HCT116 (cell line): Measurements from ENCODE around the gene CCDC28B. TPM values are rescaled to one million over a fixed set of nuclear protein-coding genes. Genes with fewer than 3 reads are reported as not detected.

Experiments used
- ATAC-seq: fragments of 200-7000 bp; cut with Tn5 transposase; 2 replicates; pipeline ENCODE4 v1.9.1; 2020; ENCODE audit warnings: mild to moderate bottlenecking, moderate library complexity
- BruUV-seq: library from RNA; stranded (reverse); fragments of 400-500 nt; replicated peaks from 2 replicates; lab custom pipeline; 2021; lab: Mats Ljungman, UMichigan
- CTCF ChIA-PET: fragments of 300-600 bp; sonication (Branson Sonifier 250); formaldehyde crosslinking; loops from one replicate; lab custom pipeline; 2021; ENCODE audit warnings: antibody characterized with exemption; lab: Charles Lee
- POLR2A ChIA-PET: fragments of 300-600, 350-600 bp; sonication (Branson Sonifier 250); formaldehyde crosslinking; loops from one replicate; lab custom pipeline; 2021; ENCODE audit warnings: antibody characterized with exemption; lab: Charles Lee
- RAD21 ChIA-PET, 2 experiments: fragments of 300-600 bp; sonication (Branson Sonifier 250); formaldehyde crosslinking; loops; one replicate each; lab custom pipeline; 2023; ENCODE audit warnings: low total read pairs in 2 of 2; ENCODE audit not compliant: uncharacterized antibody in 2 of 2, unreplicated experiment in 2 of 2, low non-redundant PET in 1 of 2; lab: Charles Lee
- DNase-seq: peaks from one replicate; pipeline ENCODE4 v3.0.0-alpha.2; 2010; ENCODE audit warnings: low read depth, low spot score
- H2AFZ ChIP-seq: fragments of 200-600 bp; shearing (Covaris generic), sonication (generic); 2 replicates; pipeline ENCODE4 v1.6.1; 2017; ENCODE audit warnings: low read depth, mixed run types, mixed read lengths, antibody characterized with exemption, low read length; ENCODE audit not compliant: poor library complexity, severe bottlenecking
- H3K27ac ChIP-seq: 2 replicates; pipeline ENCODE4 v1.5.1; 2012; ENCODE audit warnings: low read depth, low read length
- H3K27me3 ChIP-seq: fragments of 200-600 bp; sonication (generic); 2 replicates; pipeline ENCODE4 v1.6.1; 2016; ENCODE audit warnings: mixed run types, low read length, mixed read lengths; ENCODE audit not compliant: insufficient read depth
- H3K36me3 ChIP-seq, 2 experiments: fragments of 200-500 bp in 1 of 2; fragments of 200-600 bp in 1 of 2; sonication (Bioruptor generic) in 1 of 2; sonication (generic) in 1 of 2; 2 replicates each; pipeline versions ENCODE4 v1.5.1 to v1.6.1; 2014 to 2016; ENCODE audit warnings: low read length in 2 of 2, inconsistent platforms in 1 of 2, mixed read lengths in 1 of 2, mixed run types in 1 of 2; ENCODE audit not compliant: insufficient read depth in 2 of 2, control insufficient read depth in 1 of 2
- H3K4me1 ChIP-seq, 2 experiments: fragments of 200-600 bp in 1 of 2; sonication (generic) in 1 of 2; 2 replicates each; pipeline versions ENCODE4 v1.5.1 to v1.6.1; 2012 to 2017; ENCODE audit warnings: low read length in 2 of 2, inconsistent platforms in 1 of 2, mild to moderate bottlenecking in 1 of 2, mixed read lengths in 1 of 2, mixed run types in 1 of 2, moderate library complexity in 1 of 2; ENCODE audit not compliant: insufficient read depth in 2 of 2, control insufficient read depth in 1 of 2
- H3K4me2 ChIP-seq: fragments of 200-600 bp; sonication (generic); 2 replicates; pipeline ENCODE4 v1.6.1; 2017; ENCODE audit warnings: mixed run types, low read length, mixed read lengths
- H3K4me3 ChIP-seq, 2 experiments: fragments of 200-600 bp in 1 of 2; sonication (generic) in 1 of 2; replicated peaks in 1 of 2; 2 replicates each; pipeline ENCODE4 v1.5.1; 2011 to 2016; ENCODE audit warnings: low read length in 2 of 2, control low read depth in 1 of 2, low read depth in 1 of 2, mild to moderate bottlenecking in 1 of 2, mixed read lengths in 1 of 2, mixed run types in 1 of 2
- H3K79me2 ChIP-seq: fragments of 200-600 bp; sonication (generic); 2 replicates; pipeline ENCODE4 v1.6.1; 2017; ENCODE audit warnings: mild to moderate bottlenecking, mixed run types, low read length, moderate library complexity, mixed read lengths; ENCODE audit not compliant: insufficient read depth
- H3K9ac ChIP-seq: fragments of 200-600 bp; sonication (generic); 2 replicates; pipeline ENCODE4 v1.6.1; 2016; ENCODE audit warnings: low read length, mixed read lengths
- H3K9me2 ChIP-seq: fragments of 200-600 bp; sonication (generic), shearing (Covaris generic); 2 replicates; pipeline ENCODE4 v1.6.1; 2017; ENCODE audit warnings: mixed run types, mild to moderate bottlenecking, moderate library complexity; ENCODE audit not compliant: insufficient read depth
- H3K9me3 ChIP-seq, 2 experiments: fragments of 200-500 bp in 1 of 2; fragments of 200-600 bp in 1 of 2; sonication (Bioruptor generic) in 1 of 2; sonication (generic) in 1 of 2; 2 replicates each; pipeline ENCODE4 v1.6.1; 2014 to 2017; ENCODE audit warnings: low read length in 2 of 2, mixed read lengths in 2 of 2, inconsistent platforms in 1 of 2, low read depth in 1 of 2, mild to moderate bottlenecking in 1 of 2, mixed run types in 1 of 2, moderate library complexity in 1 of 2; ENCODE audit not compliant: control insufficient read depth in 1 of 2, insufficient read depth in 1 of 2
- H4K20me1 ChIP-seq: fragments of 200-600 bp; sonication (generic), shearing (Covaris generic); 2 replicates; pipeline ENCODE4 v1.6.1; 2017; ENCODE audit warnings: mixed run types, mild to moderate bottlenecking, moderate library complexity; ENCODE audit not compliant: insufficient read depth
- CTCF ChIP-seq, 3 experiments: fragments of 200-600 bp in 1 of 3; sonication (generic) in 1 of 3; IDR thresholded peaks in 2 of 3; conservative IDR thresholded peaks in 1 of 3; 2 replicates each; pipeline ENCODE4 v1.5.1; 2012 to 2017; ENCODE audit warnings: low read depth in 2 of 3, low read length in 2 of 3, antibody characterized with exemption in 1 of 3, borderline replicate concordance in 1 of 3, control low read depth in 1 of 3, mild to moderate bottlenecking in 1 of 3, mixed read lengths in 1 of 3, mixed run types in 1 of 3, moderate library complexity in 1 of 3; ENCODE audit not compliant: insufficient read depth in 1 of 3
- EGR1 ChIP-seq: IDR thresholded peaks from 2 replicates; pipeline ENCODE4 v1.6.1; 2012; ENCODE audit warnings: low read depth
- ELF1 ChIP-seq: IDR thresholded peaks from 2 replicates; pipeline ENCODE4 v1.6.1; 2012; ENCODE audit warnings: low read depth, borderline replicate concordance
- EZH2 ChIP-seq: fragments of 200-600 bp; sonication (generic); IDR thresholded peaks from 2 replicates; pipeline ENCODE4 v1.6.1; 2017; ENCODE audit warnings: antibody characterized with exemption, mixed run types
- EZH2phosphoT487 ChIP-seq: fragments of 200-600 bp; IDR thresholded peaks from 2 replicates; pipeline ENCODE4 v1.6.1; 2018; ENCODE audit warnings: antibody characterized with exemption, borderline replicate concordance
- JUND ChIP-seq: IDR thresholded peaks from 2 replicates; pipeline ENCODE4 v1.6.1; 2012
- POLR2A ChIP-seq: IDR thresholded peaks from 2 replicates; pipeline ENCODE4 v1.7.0; 2011; ENCODE audit warnings: borderline replicate concordance; ENCODE audit not compliant: insufficient read depth, insufficient read length; ENCODE audit errors: extremely low read depth
- POLR2AphosphoS5 ChIP-seq: IDR thresholded peaks from 2 replicates; pipeline ENCODE4 v1.6.1; 2011; ENCODE audit warnings: mild to moderate bottlenecking, low read depth, low read length, moderate library complexity
- RAD21 ChIP-seq: IDR thresholded peaks from 2 replicates; pipeline ENCODE4 v1.6.1; 2012; ENCODE audit warnings: low read depth, mild to moderate bottlenecking
- SIN3A ChIP-seq: IDR thresholded peaks from 2 replicates; pipeline ENCODE4 v1.6.1; 2012; ENCODE audit warnings: low read depth
- YY1 ChIP-seq: IDR thresholded peaks from 2 replicates; pipeline ENCODE4 v1.6.1; 2011; ENCODE audit warnings: low read length, low read depth, moderate library complexity, mild to moderate bottlenecking; ENCODE audit not compliant: insufficient replicate concordance; ENCODE audit errors: extremely low read depth
- ZFX ChIP-seq: fragments of 450-650 bp; IDR thresholded peaks from 2 replicates; pipeline ENCODE4 v1.6.1; 2017
- intact Hi-C: fragments of 100-400 bp; cut with micrococcal nuclease; formaldehyde crosslinking; loops from 2 replicates; pipeline ENCODE4 v1.10.0; 2022
- total RNA-seq: library from RNA; stranded (reverse); gene quantifications from one replicate; pipeline ENCODE4 v1.2.1, GENCODE V29; 2021; ENCODE audit not compliant: unreplicated experiment
- TF ChIP-seq, protein P1 (sequence below): IDR thresholded peaks from 2 replicates; pipeline ENCODE4 v1.6.1; 2012
- TF ChIP-seq, protein P2 (sequence below): IDR thresholded peaks from 2 replicates; pipeline ENCODE4 v1.6.1; 2012

Gene CCDC28B
- total RNA-seq, 1 experiment from 2014 or later, result 5.9 TPM

- DNase-seq, result no peak
- Histone ChIP-seq H3K36me3 (no peaks in the 10 kb centered on the region), H3K4me1 (peaks cover 20 to 45% of the 10 kb centered on the region in 2 experiments), H3K9me2 (no peaks in the 10 kb centered on the region), H3K79me2 (no peaks in the 10 kb centered on the region), H3K27me3 (no peaks in the 10 kb centered on the region)
- TF ChIP-seq EZH2phosphoT487 (no peak), EGR1 (no peak), POLR2AphosphoS5 (no peak), EZH2 (no peak)
- TF ChIP-seq, protein P1, sequence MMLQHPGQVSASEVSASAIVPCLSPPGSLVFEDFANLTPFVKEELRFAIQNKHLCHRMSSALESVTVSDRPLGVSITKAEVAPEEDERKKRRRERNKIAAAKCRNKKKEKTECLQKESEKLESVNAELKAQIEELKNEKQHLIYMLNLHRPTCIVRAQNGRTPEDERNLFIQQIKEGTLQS, result no peak
- TF ChIP-seq, all 23 proteins: peak for 0
- RAD21 ChIA-PET, result no interaction called here
- Histone ChIP-seq H4K20me1 (no peaks in the 10 kb centered on the region), H3K9ac (peak overlapping the region; percentile 60), H2AFZ (no peak overlapping the region), H3K9me3 (no peaks in the 10 kb centered on the region), H3K4me3 (peak overlapping the region; percentile 62 to 72; a peak in 3 of 4 replicates), H3K4me2 (peak overlapping the region; percentile 94), H3K27ac (peak overlapping the region; percentile 87)
- CTCF ChIA-PET, result interaction anchor here (1.1 kb wide), 1 partner anchor 9 kb away, joined by 3 read pairs; no protein-coding TSS in a partner anchor
- POLR2A ChIA-PET, result interaction anchor here (0.8 to 2.1 kb wide), 4 partner anchors 15 to 155 kb away, joined by 3 to 8 read pairs (median 4); partner anchors contain the start of genes BSDC1 and HDAC1
- intact Hi-C loops, result no loop called here
- no TSS peak for BruUV-seq
- ATAC-seq, result no peak
Observed at GRCh38 chr1:32239790-32240139, 39.4 kb downstream of the CCDC28B start.

DNA sequence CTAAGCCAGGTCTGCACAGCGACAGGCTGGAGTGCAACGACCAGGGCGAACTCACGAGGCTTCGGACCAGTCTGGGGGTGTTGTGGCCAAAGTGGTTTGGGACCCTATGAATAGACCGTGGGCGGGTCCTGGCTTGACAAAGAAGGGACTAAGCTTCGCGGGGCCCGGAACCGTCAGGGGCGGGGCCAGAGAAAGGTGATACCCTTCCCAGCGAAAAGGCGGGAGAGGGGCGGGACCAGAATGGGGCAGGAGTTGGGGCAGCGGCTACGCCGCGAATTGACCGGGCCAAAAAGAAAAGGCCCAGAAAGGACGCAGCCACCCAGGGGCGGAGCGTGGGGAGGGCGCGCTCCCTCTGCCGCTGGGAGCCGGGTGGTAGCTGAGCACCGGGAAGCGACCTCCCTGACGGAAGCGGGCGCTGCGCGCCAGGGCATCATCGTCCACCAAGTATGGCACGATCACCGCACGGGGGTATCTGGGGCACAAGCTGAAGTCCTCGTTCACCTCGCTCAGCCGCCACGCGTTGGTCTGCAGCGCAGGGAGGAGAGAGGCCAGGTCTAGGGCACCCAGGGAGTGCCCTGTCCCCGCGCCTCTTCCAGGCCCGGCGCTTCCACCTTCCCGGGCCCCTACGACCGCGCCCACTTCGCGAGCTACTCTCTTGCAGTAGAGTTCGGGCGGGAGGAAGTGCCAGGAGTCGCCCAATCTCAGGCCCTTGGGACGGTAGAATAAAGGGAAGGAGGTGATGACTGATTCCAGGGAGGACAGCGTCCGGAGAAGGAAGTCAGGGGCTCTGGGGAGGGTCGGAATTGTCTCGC, 40.0 kb downstream of the CCDC28B start:
- TSS peak; percentile 63 for BruUV-seq
- peak overlapping the region; percentile 60 for H3K9ac ChIP-seq
- H2AFZ ChIP-seq, result no peak overlapping the region
- no peaks in the 10 kb centered on the region for H3K36me3 ChIP-seq
- peak; percentile 58 for DNase-seq
- H3K9me3 ChIP-seq, result no peaks in the 10 kb centered on the region
- ATAC-seq, result peak; percentile 88
- H3K4me2 ChIP-seq, result peak overlapping the region; percentile 94
- TF ChIP-seq JUND (no peak), EZH2phosphoT487 (no peak), RAD21 (peak; percentile 41), ELF1 (no peak), YY1 (peak; percentile 18), POLR2A (peak; percentile 77), SIN3A (peak; percentile 50; the same call in 1 of the 2 replicates), CTCF (IDR thresholded peaks at IDR 0.05 in 2 of 3, conservative IDR thresholded peaks at IDR 0.05 in 1 of 3; ENCODE audit: borderline replicate concordance in 1 of 3, insufficient read depth in 1 of 3, low read depth in 2 of 3, low read length in 2 of 3) (peak; percentile 25 to 53 (median 26); a peak in 4 of 6 replicates), ZFX (peak; percentile 35; the same call in 1 of the 2 replicates), POLR2AphosphoS5 (peak; percentile 87)
- TF ChIP-seq, protein P2, sequence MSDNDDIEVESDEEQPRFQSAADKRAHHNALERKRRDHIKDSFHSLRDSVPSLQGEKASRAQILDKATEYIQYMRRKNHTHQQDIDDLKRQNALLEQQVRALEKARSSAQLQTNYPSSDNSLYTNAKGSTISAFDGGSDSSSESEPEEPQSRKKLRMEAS, result peak; percentile 83
- no peaks in the 10 kb centered on the region for H4K20me1 ChIP-seq
- ChIA-PET CTCF (interaction anchor here (0.7 to 1.6 kb wide), 5 partner anchors 8 to 76 kb away, joined by 3 to 4 read pairs (median 3); no protein-coding TSS in a partner anchor), POLR2A (interaction anchor here (0.8 to 2.1 kb wide), 7 partner anchors 15 to 154 kb away, joined by 3 to 8 read pairs (median 3); partner anchors contain the start of genes BSDC1, HDAC1 and MARCKSL1), RAD21 (interaction anchor here in 1 of 2 experiments (0.5 to 1.6 kb wide), 2 partner anchors 25 to 96 kb away, joined by 3 to 4 read pairs; partner anchors contain the start of gene MARCKSL1)
- H3K4me1 ChIP-seq, result peaks cover 20 to 45% of the 10 kb centered on the region in 2 experiments
- H3K4me3 ChIP-seq, result peak overlapping the region; percentile 62 to 72
- no peaks in the 10 kb centered on the region for H3K79me2 ChIP-seq
- intact Hi-C loops, result no loop called here
- no peaks in the 10 kb centered on the region for H3K9me2 ChIP-seq
- no peaks in the 10 kb centered on the region for H3K27me3 ChIP-seq
- H3K27ac ChIP-seq, result peak overlapping the region; percentile 87
